Measurements from ENCODE around the gene OTUD6A.

OTUD6A gene

GRCh38 chrX:70089604-70090297, 27.5 kb downstream of the OTUD6A start:
- Histone ChIP-seq H3K9me2 (replicated peaks; ENCODE audit: low read depth, low read length) (no peaks in the 10 kb centered on the region), H3K4me1 (ENCODE audit: insufficient read depth, low read length, poor library complexity, severe bottlenecking) (no peaks in the 10 kb centered on the region), H2AFZ (ENCODE audit: low read length) (no peak overlapping the region), H3K4me2 (ENCODE audit: low read depth, low read length, poor library complexity, severe bottlenecking) (no peak overlapping the region), H3F3A (ENCODE audit: low read depth) (no peaks in the 10 kb centered on the region), H4K20me1 (ENCODE audit: insufficient read depth, low read length, poor library complexity, severe bottlenecking) (no peaks in the 10 kb centered on the region), H3K36me3 (ENCODE audit: insufficient read depth, low read length) (no peaks in the 10 kb centered on the region), H3K79me2 (ENCODE audit: insufficient read depth, low read length) (no peaks in the 10 kb centered on the region), H3K4me3 (ENCODE audit: low read length, poor library complexity, severe bottlenecking) (no peak overlapping the region), H3K9ac (ENCODE audit: low read depth, low read length, poor library complexity, severe bottlenecking) (no peak overlapping the region), H3K9me3 (ENCODE audit: insufficient read depth, low read depth, low read length) (no peaks in the 10 kb centered on the region), H3K27me3 (ENCODE audit: insufficient read depth, low read length, poor library complexity, severe bottlenecking) (no peaks in the 10 kb centered on the region)
- TF ChIP-seq, protein P1, sequence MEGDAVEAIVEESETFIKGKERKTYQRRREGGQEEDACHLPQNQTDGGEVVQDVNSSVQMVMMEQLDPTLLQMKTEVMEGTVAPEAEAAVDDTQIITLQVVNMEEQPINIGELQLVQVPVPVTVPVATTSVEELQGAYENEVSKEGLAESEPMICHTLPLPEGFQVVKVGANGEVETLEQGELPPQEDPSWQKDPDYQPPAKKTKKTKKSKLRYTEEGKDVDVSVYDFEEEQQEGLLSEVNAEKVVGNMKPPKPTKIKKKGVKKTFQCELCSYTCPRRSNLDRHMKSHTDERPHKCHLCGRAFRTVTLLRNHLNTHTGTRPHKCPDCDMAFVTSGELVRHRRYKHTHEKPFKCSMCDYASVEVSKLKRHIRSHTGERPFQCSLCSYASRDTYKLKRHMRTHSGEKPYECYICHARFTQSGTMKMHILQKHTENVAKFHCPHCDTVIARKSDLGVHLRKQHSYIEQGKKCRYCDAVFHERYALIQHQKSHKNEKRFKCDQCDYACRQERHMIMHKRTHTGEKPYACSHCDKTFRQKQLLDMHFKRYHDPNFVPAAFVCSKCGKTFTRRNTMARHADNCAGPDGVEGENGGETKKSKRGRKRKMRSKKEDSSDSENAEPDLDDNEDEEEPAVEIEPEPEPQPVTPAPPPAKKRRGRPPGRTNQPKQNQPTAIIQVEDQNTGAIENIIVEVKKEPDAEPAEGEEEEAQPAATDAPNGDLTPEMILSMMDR (conservative IDR thresholded peaks at IDR 0.05; ENCODE audit: low read length) = no peak
- no peak for TF ChIP-seq EZH2phosphoT487 (IDR thresholded peaks at IDR 0.05; ENCODE audit: borderline replicate concordance)

DNA sequence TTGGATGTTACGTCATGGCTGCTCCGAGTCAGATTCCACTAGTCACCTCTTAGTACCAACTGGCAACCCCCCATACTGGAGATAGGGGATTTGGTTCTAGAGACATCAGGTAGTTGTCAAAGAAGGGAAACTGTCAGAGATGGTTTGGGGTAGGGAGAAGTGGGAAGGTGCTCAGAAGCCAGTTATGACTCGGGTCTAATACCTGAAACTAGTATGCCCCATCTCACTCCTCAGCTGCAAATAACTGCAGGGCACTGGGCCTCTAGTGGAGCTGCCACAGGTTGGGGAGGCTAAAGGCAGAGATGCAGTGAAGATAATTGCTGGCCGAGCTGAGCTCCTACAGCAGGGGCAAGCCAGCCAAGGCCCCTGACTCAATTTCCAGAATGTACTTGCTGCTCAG, 30.0 kb downstream of the OTUD6A start:
- Histone ChIP-seq H3K9me3 (ENCODE audit: insufficient read depth, low read depth, low read length) (no peaks in the 10 kb centered on the region), H3K27me3 (ENCODE audit: insufficient read depth, low read length, poor library complexity, severe bottlenecking) (no peaks in the 10 kb centered on the region), H2AFZ (ENCODE audit: low read length) (no peak overlapping the region), H3F3A (ENCODE audit: low read depth) (no peaks in the 10 kb centered on the region), H3K9ac (ENCODE audit: low read depth, low read length, poor library complexity, severe bottlenecking) (no peak overlapping the region), H3K4me1 (ENCODE audit: insufficient read depth, low read length, poor library complexity, severe bottlenecking) (no peaks in the 10 kb centered on the region), H3K79me2 (ENCODE audit: insufficient read depth, low read length) (no peaks in the 10 kb centered on the region), H3K36me3 (ENCODE audit: insufficient read depth, low read length) (no peaks in the 10 kb centered on the region), H3K9me2 (replicated peaks; ENCODE audit: low read depth, low read length) (no peaks in the 10 kb centered on the region), H4K20me1 (ENCODE audit: insufficient read depth, low read length, poor library complexity, severe bottlenecking) (no peaks in the 10 kb centered on the region), H3K4me3 (ENCODE audit: low read length, poor library complexity, severe bottlenecking) (no peak overlapping the region), H3K4me2 (ENCODE audit: low read depth, low read length, poor library complexity, severe bottlenecking) (no peak overlapping the region)
- TF ChIP-seq, protein P1 (conservative IDR thresholded peaks at IDR 0.05; ENCODE audit: low read length) = no peak
- no peak for TF ChIP-seq EZH2phosphoT487 (IDR thresholded peaks at IDR 0.05; ENCODE audit: borderline replicate concordance)

GRCh38 chrX:70096052-70096451, 33.8 kb downstream of the OTUD6A start:
- no peak overlapping the region for H3K9ac ChIP-seq (ENCODE audit: low read depth, low read length, poor library complexity, severe bottlenecking)
- no peaks in the 10 kb centered on the region for H3K9me2 ChIP-seq (replicated peaks; ENCODE audit: low read depth, low read length)
- H3F3A ChIP-seq (ENCODE audit: low read depth) = no peaks in the 10 kb centered on the region
- H3K27me3 ChIP-seq (ENCODE audit: insufficient read depth, low read length, poor library complexity, severe bottlenecking) = no peaks in the 10 kb centered on the region
- H3K4me2 ChIP-seq (ENCODE audit: low read depth, low read length, poor library complexity, severe bottlenecking) = no peak overlapping the region
- no peak overlapping the region for H2AFZ ChIP-seq (ENCODE audit: low read length)
- H3K36me3 ChIP-seq (ENCODE audit: insufficient read depth, low read length) = no peaks in the 10 kb centered on the region
- H3K4me3 ChIP-seq (ENCODE audit: low read length, poor library complexity, severe bottlenecking) = no peak overlapping the region
- TF ChIP-seq, protein P1 (conservative IDR thresholded peaks at IDR 0.05; ENCODE audit: low read length) = 0 out of 2 replicates have a peak, but pooled peaks have one; percentile 16
- TF ChIP-seq EZH2phosphoT487 (IDR thresholded peaks at IDR 0.05; ENCODE audit: borderline replicate concordance) = no peak
- H4K20me1 ChIP-seq (ENCODE audit: insufficient read depth, low read length, poor library complexity, severe bottlenecking) = no peaks in the 10 kb centered on the region
- no peaks in the 10 kb centered on the region for H3K4me1 ChIP-seq (ENCODE audit: insufficient read depth, low read length, poor library complexity, severe bottlenecking)
- H3K9me3 ChIP-seq (ENCODE audit: insufficient read depth, low read depth, low read length) = no peaks in the 10 kb centered on the region
- H3K79me2 ChIP-seq (ENCODE audit: insufficient read depth, low read length) = no peaks in the 10 kb centered on the region

Data from Loucy (cell line).